ENCODE measurements around the gene KBTBD4.
"Not testable (repeated sequence)": the region's sequence is repeated elsewhere in the genome, so short reads cannot be mapped to it uniquely, and the experiment has no call there.

DNA sequence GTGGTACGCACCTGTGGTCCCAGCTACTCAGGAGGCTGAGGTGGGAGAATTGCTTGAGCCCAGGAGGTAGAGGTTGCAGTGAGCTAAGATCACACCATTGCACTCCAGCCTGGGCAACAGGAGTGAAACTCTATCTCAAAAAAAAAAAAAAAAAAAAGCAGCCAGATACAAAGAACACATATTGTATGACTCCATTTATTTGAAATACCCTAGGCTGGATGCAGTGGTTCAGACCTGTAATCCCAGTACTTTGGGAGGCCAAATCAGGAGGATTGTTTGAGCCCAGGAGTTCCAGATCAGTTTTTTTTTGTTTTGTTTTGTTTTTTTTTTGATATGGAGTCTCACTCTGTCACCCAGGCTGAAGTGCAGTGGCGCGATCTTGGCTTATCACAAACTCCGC is 16.4 kb downstream of the KBTBD4 start:
- not testable (repeated sequence) for TF ChIP-seq POLR2A, POLR2AphosphoS5 (IDR thresholded peaks at IDR 0.05; ENCODE audit: low read depth, low read length)

Measured in GM12892 (cell line).